ENCODE results near the gene RPL3.

- TF ChIP-seq CTCF (IDR thresholded peaks at IDR 0.05; ENCODE audit: low read length): no peak
- no peak for TF ChIP-seq EZH2 (IDR thresholded peaks at IDR 0.05; ENCODE audit: borderline replicate concordance, low read length)
Measured at GRCh38 chr22:39288135-39288898, 31.1 kb downstream of the RPL3 start.

All from OCI-LY1 (cell line).